Measurements from ENCODE around the gene ZNF532. TPM values are rescaled to one million over a fixed set of nuclear protein-coding genes. Genes with fewer than 3 reads are reported as not detected.

The ZNF532 gene
- total RNA-seq, 2 experiments from 2014 or later: 4.0 to 4.8 TPM

Other genes with a start within 250 kb of the ZNF532 start
- gene ALPK2, start 235.8 kb upstream of the ZNF532 start, total RNA-seq: under 1 TPM; 0.30 to 0.91 TPM
- 10 to 100 TPM; 68.6 to 71.6 TPM for gene MALT1, start 193.4 kb upstream of the ZNF532 start, total RNA-seq